Smooth muscle cell (in vitro differentiated cells): Measurements from ENCODE around the gene MYO18B. TPM values are rescaled to one million over a fixed set of nuclear protein-coding genes. Genes with fewer than 3 reads are reported as not detected.

Source experiments
- DNase-seq: peaks from one replicate; lab custom pipeline; 2025; ENCODE audit not compliant: unreplicated experiment; lab: John Stamatoyannopoulos, UW
- H2AFZ ChIP-seq: fragments of 200-600 bp; sonication (generic); 2 replicates; pipeline ENCODE4 v1.6.0; 2016; ENCODE audit warnings: antibody characterized with exemption, low read depth, mild to moderate bottlenecking
- H3F3A ChIP-seq: fragments of 200-600 bp; sonication (generic); 2 replicates; pipeline ENCODE4 v1.6.0; 2017; ENCODE audit warnings: antibody characterized with exemption, low read depth
- H3K27ac ChIP-seq: fragments of 200-600 bp; sonication (generic); 2 replicates; pipeline ENCODE4 v1.5.1; 2016; ENCODE audit warnings: low read depth, mild to moderate bottlenecking
- H3K27me3 ChIP-seq: fragments of 200-600 bp; sonication (generic); 2 replicates; pipeline ENCODE4 v1.6.1; 2016; ENCODE audit warnings: low read depth, mild to moderate bottlenecking
- H3K36me3 ChIP-seq: fragments of 200-600 bp; sonication (generic); 2 replicates; pipeline ENCODE4 v1.5.1; 2016; ENCODE audit warnings: low read depth
- H3K4me1 ChIP-seq: fragments of 200-600 bp; sonication (generic); 2 replicates; pipeline ENCODE4 v1.5.1; 2016; ENCODE audit warnings: low read depth
- H3K4me2 ChIP-seq: fragments of 200-600 bp; sonication (generic); 2 replicates; pipeline ENCODE4 v1.6.0; 2016; ENCODE audit warnings: mild to moderate bottlenecking
- H3K4me3 ChIP-seq: fragments of 200-600 bp; sonication (generic); 2 replicates; pipeline ENCODE4 v1.5.1; 2016; ENCODE audit warnings: mild to moderate bottlenecking
- H3K79me2 ChIP-seq: fragments of 200-600 bp; sonication (generic); 2 replicates; pipeline ENCODE4 v1.6.0; 2016; ENCODE audit warnings: low read depth, mild to moderate bottlenecking
- H3K9ac ChIP-seq: fragments of 200-600 bp; sonication (generic); 2 replicates; pipeline ENCODE4 v1.6.0; 2016; ENCODE audit warnings: low read depth
- H3K9me3 ChIP-seq: fragments of 200-600 bp; sonication (generic); replicated peaks from 2 replicates; pipeline ENCODE4 v1.5.1; 2016; ENCODE audit warnings: low read depth
- H4K20me1 ChIP-seq: fragments of 200-600 bp; sonication (generic); 2 replicates; pipeline ENCODE4 v1.6.0; 2016; ENCODE audit warnings: low read depth
- WGBS: methylation state at CpG from one replicate; pipeline ENCODE4 v1.1.7; 2016; ENCODE audit warnings: low lambda C conversion rate; 5-methylcytosine and 5-hydroxymethylcytosine counted together
- polyA plus RNA-seq: library from polyadenylated mRNA; unstranded; fragments of >200 nt; fragmentation: Nextera tagmentation; extraction: Ambion mirVana; gene quantifications from 2 replicates; pipeline ENCODE4 v1.2.1, GENCODE V29; 2016
- total RNA-seq: library from RNA; depleted of rRNA; stranded (reverse); fragments of >200 nt; gene quantifications from 2 replicates; pipeline ENCODE4 v1.2.3, GENCODE V29; 2014
- TF ChIP-seq, protein P1 (sequence below): fragments of 200-600 bp; sonication (generic); IDR thresholded peaks from 2 replicates; pipeline ENCODE4 v1.5.1; 2017; ENCODE audit warnings: borderline replicate concordance, mild to moderate bottlenecking, antibody characterized with exemption; ENCODE audit not compliant: insufficient read depth, poor library complexity, severe bottlenecking

MYO18B gene
- total and polyA plus RNA-seq, 2 experiments from 2014 or later = 0.13 to 1.2 TPM

DNA sequence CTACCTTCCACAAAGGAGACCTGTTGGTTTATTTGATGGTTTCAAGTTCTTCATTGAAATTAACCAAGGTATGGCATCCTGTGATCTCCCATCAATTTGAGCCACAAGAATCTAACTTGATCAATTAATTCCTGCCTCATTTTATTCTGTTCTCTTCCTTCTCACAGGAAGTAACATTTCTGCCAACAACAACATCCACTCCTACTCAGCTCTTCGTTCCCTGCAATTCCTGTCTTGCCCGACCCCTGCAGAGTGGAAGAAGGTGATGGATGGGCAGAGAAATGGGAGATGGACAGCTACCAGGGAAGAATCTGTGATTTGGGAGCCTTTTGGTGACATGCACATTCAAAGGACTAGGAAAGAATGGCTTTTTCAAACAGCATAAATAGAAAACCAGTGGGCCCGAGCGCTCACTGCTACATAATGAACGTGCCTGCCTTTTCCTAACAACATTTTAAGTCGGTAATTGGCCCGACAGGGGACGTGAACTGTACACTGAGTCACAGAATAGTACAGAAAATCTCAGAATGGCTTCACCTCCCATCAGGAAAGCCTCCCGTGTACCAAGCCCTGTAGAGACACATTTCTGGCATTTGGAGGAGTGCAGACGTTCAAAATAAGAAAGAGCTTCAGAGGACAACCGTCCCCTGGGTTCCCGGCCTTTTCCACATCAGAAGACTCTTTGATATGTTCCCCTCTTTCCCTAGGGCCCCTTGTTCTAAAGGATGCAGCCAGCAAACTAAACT lies 314.6 kb downstream of the MYO18B start:
- no peak overlapping the region for H2AFZ ChIP-seq
- no peak for DNase-seq
- no peak overlapping the region for H3K9ac ChIP-seq
- H3K27ac ChIP-seq = no peak overlapping the region
- peaks cover 4% of the 10 kb centered on the region for H3F3A ChIP-seq
- WGBS = 60% methylated on average over 12 of the region's 12 CpGs
- H4K20me1 ChIP-seq = no peaks in the 10 kb centered on the region
- H3K36me3 ChIP-seq = no peaks in the 10 kb centered on the region
- H3K4me1 ChIP-seq = peaks cover 37% of the 10 kb centered on the region
- no peaks in the 10 kb centered on the region for H3K79me2 ChIP-seq
- no peaks in the 10 kb centered on the region for H3K9me3 ChIP-seq
- TF ChIP-seq, protein P1, sequence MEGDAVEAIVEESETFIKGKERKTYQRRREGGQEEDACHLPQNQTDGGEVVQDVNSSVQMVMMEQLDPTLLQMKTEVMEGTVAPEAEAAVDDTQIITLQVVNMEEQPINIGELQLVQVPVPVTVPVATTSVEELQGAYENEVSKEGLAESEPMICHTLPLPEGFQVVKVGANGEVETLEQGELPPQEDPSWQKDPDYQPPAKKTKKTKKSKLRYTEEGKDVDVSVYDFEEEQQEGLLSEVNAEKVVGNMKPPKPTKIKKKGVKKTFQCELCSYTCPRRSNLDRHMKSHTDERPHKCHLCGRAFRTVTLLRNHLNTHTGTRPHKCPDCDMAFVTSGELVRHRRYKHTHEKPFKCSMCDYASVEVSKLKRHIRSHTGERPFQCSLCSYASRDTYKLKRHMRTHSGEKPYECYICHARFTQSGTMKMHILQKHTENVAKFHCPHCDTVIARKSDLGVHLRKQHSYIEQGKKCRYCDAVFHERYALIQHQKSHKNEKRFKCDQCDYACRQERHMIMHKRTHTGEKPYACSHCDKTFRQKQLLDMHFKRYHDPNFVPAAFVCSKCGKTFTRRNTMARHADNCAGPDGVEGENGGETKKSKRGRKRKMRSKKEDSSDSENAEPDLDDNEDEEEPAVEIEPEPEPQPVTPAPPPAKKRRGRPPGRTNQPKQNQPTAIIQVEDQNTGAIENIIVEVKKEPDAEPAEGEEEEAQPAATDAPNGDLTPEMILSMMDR = no peak
- no peaks in the 10 kb centered on the region for H3K27me3 ChIP-seq
- H3K4me3 ChIP-seq = no peak overlapping the region
- no peak overlapping the region for H3K4me2 ChIP-seq

DNA sequence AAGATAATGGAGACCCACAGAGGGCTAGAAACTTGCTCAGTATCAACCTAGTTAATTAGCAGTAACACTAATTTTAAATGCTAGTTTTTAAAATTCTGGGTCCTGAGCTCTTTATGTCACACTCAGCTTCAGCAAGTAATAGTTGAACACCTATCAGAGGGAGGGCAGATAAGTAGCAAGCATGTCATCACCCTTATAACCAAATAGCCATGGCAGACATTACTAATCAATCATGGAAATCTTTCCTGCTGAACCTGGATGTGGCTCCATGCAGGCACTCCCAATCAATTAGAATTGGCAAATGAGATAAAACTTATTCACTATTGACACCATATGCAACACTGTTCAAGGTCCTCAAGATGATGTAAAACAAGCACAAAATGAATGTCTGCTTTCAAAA lies 315.7 kb downstream of the MYO18B start:
- H3K27ac ChIP-seq = no peak overlapping the region
- peaks cover 37% of the 10 kb centered on the region for H3K4me1 ChIP-seq
- no peak overlapping the region for H3K4me3 ChIP-seq
- H3K79me2 ChIP-seq = no peaks in the 10 kb centered on the region
- H3K9me3 ChIP-seq = no peaks in the 10 kb centered on the region
- H4K20me1 ChIP-seq = no peaks in the 10 kb centered on the region
- no peak overlapping the region for H3K9ac ChIP-seq
- H2AFZ ChIP-seq = no peak overlapping the region
- TF ChIP-seq, protein P1 = no peak
- no peaks in the 10 kb centered on the region for H3K36me3 ChIP-seq
- peaks cover 4% of the 10 kb centered on the region for H3F3A ChIP-seq
- no peaks in the 10 kb centered on the region for H3K27me3 ChIP-seq
- DNase-seq = no peak
- H3K4me2 ChIP-seq = no peak overlapping the region

DNA sequence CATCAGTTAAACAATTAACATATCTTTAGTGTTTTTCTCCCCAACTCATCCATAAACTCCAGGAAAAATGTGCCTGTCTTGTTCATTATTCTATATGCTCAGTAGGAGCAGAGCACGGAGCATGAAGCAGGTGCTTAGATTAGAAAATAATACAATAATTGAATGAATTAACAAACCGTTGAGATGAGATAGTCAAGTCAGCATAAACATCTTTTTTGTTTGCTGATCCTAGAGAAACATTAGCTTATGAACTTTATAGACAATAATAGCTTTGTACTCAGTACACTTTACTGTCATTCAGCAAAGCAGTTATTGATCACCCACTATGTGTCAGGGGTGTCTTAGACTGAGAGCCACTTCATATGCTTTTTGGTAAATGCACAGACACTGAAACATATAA lies 322.1 kb downstream of the MYO18B start:
- peaks cover 17% of the 10 kb centered on the region for H3F3A ChIP-seq
- no peak overlapping the region for H3K4me3 ChIP-seq
- no peaks in the 10 kb centered on the region for H3K27me3 ChIP-seq
- H3K9me3 ChIP-seq = no peaks in the 10 kb centered on the region
- peaks cover 33% of the 10 kb centered on the region for H3K4me1 ChIP-seq
- TF ChIP-seq, protein P1 = no peak
- no peak overlapping the region for H3K27ac ChIP-seq
- H2AFZ ChIP-seq = no peak overlapping the region
- 94% methylated on average over 2 of the region's 2 CpGs for WGBS
- H3K79me2 ChIP-seq = no peaks in the 10 kb centered on the region
- H3K36me3 ChIP-seq = no peaks in the 10 kb centered on the region
- no peak overlapping the region for H3K9ac ChIP-seq
- no peak for DNase-seq
- no peaks in the 10 kb centered on the region for H4K20me1 ChIP-seq
- no peak overlapping the region for H3K4me2 ChIP-seq

DNA sequence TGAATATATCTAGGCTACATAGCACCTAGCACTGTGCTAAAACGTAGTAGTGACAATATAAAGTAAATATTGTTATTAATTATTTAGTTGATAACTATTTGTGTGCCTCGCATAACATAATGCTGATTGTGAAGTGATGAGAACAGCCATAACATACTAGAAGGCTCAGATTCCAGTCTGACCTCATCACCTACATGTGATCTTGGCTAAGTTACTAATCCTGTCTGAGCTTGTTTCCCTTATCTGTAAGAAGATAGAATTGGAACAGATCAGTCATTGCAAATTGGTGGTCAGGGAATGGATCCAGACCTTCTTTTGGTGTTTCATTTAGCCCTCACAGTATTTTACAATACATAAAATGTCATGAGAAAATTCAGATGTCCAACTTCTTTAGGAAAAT lies 323.9 kb downstream of the MYO18B start:
- no peaks in the 10 kb centered on the region for H3K9me3 ChIP-seq

More for the DNA sequence above, 323.9 kb downstream of the MYO18B start:
- H3K79me2 ChIP-seq = no peaks in the 10 kb centered on the region
- H3K4me3 ChIP-seq = no peak overlapping the region
- peak overlapping the region; percentile 86 for H3K9ac ChIP-seq
- peaks cover 17% of the 10 kb centered on the region for H3F3A ChIP-seq
- TF ChIP-seq, protein P1 = no peak
- peak overlapping the region; percentile 64 for H3K4me2 ChIP-seq
- no peaks in the 10 kb centered on the region for H4K20me1 ChIP-seq
- peak overlapping the region; percentile 94 for H3K27ac ChIP-seq
- H3K27me3 ChIP-seq = no peaks in the 10 kb centered on the region
- peaks cover 40% of the 10 kb centered on the region for H3K4me1 ChIP-seq
- no peak for DNase-seq
- H3K36me3 ChIP-seq = no peaks in the 10 kb centered on the region
- H2AFZ ChIP-seq = no peak overlapping the region
- 17% methylated on average over 2 of the region's 2 CpGs for WGBS
